ENCODE data around the gene CHD8. TPM values are rescaled to one million over a fixed set of nuclear protein-coding genes. Genes with fewer than 3 reads are reported as not detected.

The CHD8 gene
- total and polyA plus RNA-seq, 9 donors: 36.4 to 50.8 (median 43.0) TPM

GRCh38 chr14:21437063-21437901 lies 18.6 kb downstream of the CHD8 start:
- Histone ChIP-seq H3K9me3 (replicated peaks; ENCODE audit: control insufficient read depth, low read depth, low read length) (no peaks in the 10 kb centered on the region), H3K4me3 (ENCODE audit: low read length) (peak overlapping the region; percentile 57), H3K36me3 (ENCODE audit: control insufficient read depth, insufficient read depth, low read length) (no peaks in the 10 kb centered on the region), H3K27ac (ENCODE audit: low read length) (peak overlapping the region; percentile 97), H3K27me3 (ENCODE audit: control insufficient read depth, insufficient read depth, low read length) (no peaks in the 10 kb centered on the region), H3K4me1 (ENCODE audit: control insufficient read depth, insufficient read depth, low read length) (peaks cover 11% of the 10 kb centered on the region)
- 2% methylated on average over 23 of the region's 33 CpGs for WGBS (ENCODE audit: insufficient coverage)
- DNase-seq: peak; percentile 100

- Histone ChIP-seq H3K36me3 (ENCODE audit: control insufficient read depth, insufficient read depth, low read length) (peaks cover 1% of the 10 kb centered on the region), H3K9me3 (replicated peaks; ENCODE audit: control insufficient read depth, low read depth, low read length) (no peaks in the 10 kb centered on the region), H3K27me3 (ENCODE audit: control insufficient read depth, insufficient read depth, low read length) (no peaks in the 10 kb centered on the region), H3K4me1 (ENCODE audit: control insufficient read depth, insufficient read depth, low read length) (peaks cover 11% of the 10 kb centered on the region), H3K4me3 (ENCODE audit: low read length) (peak overlapping the region; percentile 57), H3K27ac (ENCODE audit: low read length) (peak overlapping the region; percentile 97)
- DNase-seq: no peak
- WGBS (ENCODE audit: insufficient coverage): 2% methylated on average over 8 of the region's 11 CpGs
Measured at GRCh38 chr14:21436567-21437062, 19.3 kb downstream of the CHD8 start.

GRCh38 chr14:21431126-21431525 lies 24.8 kb downstream of the CHD8 start:
- Histone ChIP-seq H3K36me3 (ENCODE audit: control insufficient read depth, insufficient read depth, low read length) (peaks cover 42% of the 10 kb centered on the region), H3K9me3 (replicated peaks; ENCODE audit: control insufficient read depth, low read depth, low read length) (no peaks in the 10 kb centered on the region), H3K27me3 (ENCODE audit: control insufficient read depth, insufficient read depth, low read length) (no peaks in the 10 kb centered on the region), H3K27ac (ENCODE audit: low read length) (no peak overlapping the region), H3K4me3 (ENCODE audit: low read length) (no peak overlapping the region), H3K4me1 (ENCODE audit: control insufficient read depth, insufficient read depth, low read length) (peaks cover 11% of the 10 kb centered on the region)
- no peak for DNase-seq
- WGBS (ENCODE audit: insufficient coverage): 100% methylated on average over 2 of the region's 2 CpGs

GRCh38 chr14:21428930-21429329 lies 27.0 kb downstream of the CHD8 start:
- Histone ChIP-seq H3K36me3 (ENCODE audit: control insufficient read depth, insufficient read depth, low read length) (peaks cover 57% of the 10 kb centered on the region), H3K4me1 (ENCODE audit: control insufficient read depth, insufficient read depth, low read length) (peaks cover 9% of the 10 kb centered on the region), H3K9me3 (replicated peaks; ENCODE audit: control insufficient read depth, low read depth, low read length) (no peaks in the 10 kb centered on the region), H3K27me3 (ENCODE audit: control insufficient read depth, insufficient read depth, low read length) (no peaks in the 10 kb centered on the region), H3K4me3 (ENCODE audit: low read length) (no peak overlapping the region), H3K27ac (ENCODE audit: low read length) (no peak overlapping the region)
- WGBS (ENCODE audit: insufficient coverage): 71% methylated on average over 1 of the region's 4 CpGs
- DNase-seq: peak; percentile 42

GRCh38 chr14:21426692-21427091 lies 29.2 kb downstream of the CHD8 start:
- Histone ChIP-seq H3K27me3 (ENCODE audit: control insufficient read depth, insufficient read depth, low read length) (no peaks in the 10 kb centered on the region), H3K27ac (ENCODE audit: low read length) (no peak overlapping the region), H3K4me1 (ENCODE audit: control insufficient read depth, insufficient read depth, low read length) (peaks cover 9% of the 10 kb centered on the region), H3K4me3 (ENCODE audit: low read length) (no peak overlapping the region), H3K36me3 (ENCODE audit: control insufficient read depth, insufficient read depth, low read length) (peaks cover 76% of the 10 kb centered on the region), H3K9me3 (replicated peaks; ENCODE audit: control insufficient read depth, low read depth, low read length) (no peaks in the 10 kb centered on the region)
- WGBS (ENCODE audit: insufficient coverage): no CpG with 5 or more reads among the region's 1 CpG
- DNase-seq: no peak

GRCh38 chr14:21419528-21419927 lies 36.4 kb downstream of the CHD8 start:
- 82% methylated on average over 4 of the region's 5 CpGs for WGBS (ENCODE audit: insufficient coverage)
- H3K9me3 ChIP-seq (replicated peaks; ENCODE audit: control insufficient read depth, low read depth, low read length): no peaks in the 10 kb centered on the region
- no peak overlapping the region for H3K4me3 ChIP-seq (ENCODE audit: low read length)
- no peak overlapping the region for H3K27ac ChIP-seq (ENCODE audit: low read length)
- no peak for DNase-seq
- H3K4me1 ChIP-seq (ENCODE audit: control insufficient read depth, insufficient read depth, low read length): no peaks in the 10 kb centered on the region
- peaks cover 50% of the 10 kb centered on the region for H3K36me3 ChIP-seq (ENCODE audit: control insufficient read depth, insufficient read depth, low read length)
- H3K27me3 ChIP-seq (ENCODE audit: control insufficient read depth, insufficient read depth, low read length): no peaks in the 10 kb centered on the region

GRCh38 chr14:21415329-21415728 lies 40.6 kb downstream of the CHD8 start:
- Histone ChIP-seq H3K4me3 (ENCODE audit: low read length) (no peak overlapping the region), H3K36me3 (ENCODE audit: control insufficient read depth, insufficient read depth, low read length) (peaks cover 58% of the 10 kb centered on the region), H3K4me1 (ENCODE audit: control insufficient read depth, insufficient read depth, low read length) (no peaks in the 10 kb centered on the region), H3K27me3 (ENCODE audit: control insufficient read depth, insufficient read depth, low read length) (no peaks in the 10 kb centered on the region), H3K27ac (ENCODE audit: low read length) (no peak overlapping the region), H3K9me3 (replicated peaks; ENCODE audit: control insufficient read depth, low read depth, low read length) (no peaks in the 10 kb centered on the region)
- DNase-seq: no peak
- 100% methylated on average over 1 of the region's 4 CpGs for WGBS (ENCODE audit: insufficient coverage)

- Histone ChIP-seq H3K27me3 (ENCODE audit: control insufficient read depth, insufficient read depth, low read length) (no peaks in the 10 kb centered on the region), H3K9me3 (replicated peaks; ENCODE audit: control insufficient read depth, low read depth, low read length) (no peaks in the 10 kb centered on the region), H3K27ac (ENCODE audit: low read length) (no peak overlapping the region), H3K4me1 (ENCODE audit: control insufficient read depth, insufficient read depth, low read length) (no peaks in the 10 kb centered on the region), H3K4me3 (ENCODE audit: low read length) (no peak overlapping the region), H3K36me3 (ENCODE audit: control insufficient read depth, insufficient read depth, low read length) (peaks cover 53% of the 10 kb centered on the region)
- no CpG with 5 or more reads among the region's 1 CpG for WGBS (ENCODE audit: insufficient coverage)
- no peak for DNase-seq
Measured at GRCh38 chr14:21414137-21414631, 41.7 kb downstream of the CHD8 start.

GRCh38 chr14:21408147-21408546 lies 47.8 kb downstream of the CHD8 start:
- WGBS (ENCODE audit: insufficient coverage): 57% methylated on average over 1 of the region's 3 CpGs

GRCh38 chr14:21406213-21406612 lies 49.7 kb downstream of the CHD8 start:
- no peak for DNase-seq

More at GRCh38 chr14:21408147-21408546, 47.8 kb downstream of the CHD8 start:
- no peak overlapping the region for H3K27ac ChIP-seq (ENCODE audit: low read length)
- H3K9me3 ChIP-seq (replicated peaks; ENCODE audit: control insufficient read depth, low read depth, low read length): no peaks in the 10 kb centered on the region
- no peak overlapping the region for H3K4me3 ChIP-seq (ENCODE audit: low read length)
- H3K36me3 ChIP-seq (ENCODE audit: control insufficient read depth, insufficient read depth, low read length): peaks cover 71% of the 10 kb centered on the region
- H3K27me3 ChIP-seq (ENCODE audit: control insufficient read depth, insufficient read depth, low read length): no peaks in the 10 kb centered on the region
- no peak for DNase-seq
- no peaks in the 10 kb centered on the region for H3K4me1 ChIP-seq (ENCODE audit: control insufficient read depth, insufficient read depth, low read length)

More at GRCh38 chr14:21406213-21406612, 49.7 kb downstream of the CHD8 start:
- H3K4me1 ChIP-seq (ENCODE audit: control insufficient read depth, insufficient read depth, low read length): no peaks in the 10 kb centered on the region
- peaks cover 74% of the 10 kb centered on the region for H3K36me3 ChIP-seq (ENCODE audit: control insufficient read depth, insufficient read depth, low read length)
- H3K9me3 ChIP-seq (replicated peaks; ENCODE audit: control insufficient read depth, low read depth, low read length): no peaks in the 10 kb centered on the region
- no peaks in the 10 kb centered on the region for H3K27me3 ChIP-seq (ENCODE audit: control insufficient read depth, insufficient read depth, low read length)
- no peak overlapping the region for H3K27ac ChIP-seq (ENCODE audit: low read length)
- no peak overlapping the region for H3K4me3 ChIP-seq (ENCODE audit: low read length)
